K562 (cell line): ENCODE results near the gene PRXL2B. TPM values are rescaled to one million over a fixed set of nuclear protein-coding genes. Genes with fewer than 3 reads are reported as not detected.

ENCODE experiments used
- ATAC-seq: fragments of 200-7000 bp; cut with Tn5 transposase; 3 replicates; pipeline ENCODE4 v1.9.1; 2020; ENCODE audit warnings: moderate library complexity
- BruUV-seq: library from RNA; stranded (reverse); fragments of 400-500 nt; replicated peaks from 2 replicates; lab custom pipeline; 2021; lab: Mats Ljungman, UMichigan
- CTCF ChIA-PET: fragments of 300-600 bp; formaldehyde crosslinking; extraction: SDS; loops from one replicate; lab custom pipeline; 2021; ENCODE audit warnings: low intra/inter-chr PET ratio; lab: Yijun Ruan, JAX
- POLR2A ChIA-PET: fragments of 300-600, 350-650 bp; sonication (Branson Sonifier 250); formaldehyde crosslinking; extraction: SDS; loops from one replicate; lab custom pipeline; 2021; ENCODE audit warnings: antibody characterized with exemption, inconsistent platforms; lab: Yijun Ruan, JAX
- DNase-seq, 4 experiments: peaks; one replicate each; pipeline versions ENCODE4 v3.0.0 to v3.0.0-alpha.2; 2011 to 2018; ENCODE audit warnings: low spot score in 3 of 4, mixed read lengths in 3 of 4; ENCODE audit errors: extremely low read depth in 1 of 4
- FAIRE-seq: peaks from 2 replicates; lab custom pipeline; 2011; peaks lifted over from hg19 to GRCh38; lab: Jason Lieb, UNC
- H2AFZ ChIP-seq: 2 replicates; pipeline ENCODE4 v1.6.0; 2011; ENCODE audit warnings: low read depth, low read length, control low read depth, inconsistent platforms
- H3K27ac ChIP-seq: fragments of 200-600 bp; 3 replicates; pipeline ENCODE4 v1.8.0; 2011; ENCODE audit warnings: low read depth, mild to moderate bottlenecking, control low read depth, inconsistent platforms, low read length, moderate library complexity, mixed read lengths; ENCODE audit errors: extremely low read depth
- H3K27me3 ChIP-seq, 2 experiments: fragments of 300-600 bp in 1 of 2; 2 replicates in 1 of 2; 3 replicates in 1 of 2; pipeline versions ENCODE4 v1.6.0 to v1.8.0; 2011; ENCODE audit warnings: inconsistent platforms in 2 of 2, low read length in 2 of 2, mild to moderate bottlenecking in 1 of 2, mixed read lengths in 1 of 2, moderate library complexity in 1 of 2; ENCODE audit not compliant: control insufficient read depth in 2 of 2, insufficient read depth in 2 of 2
- H3K36me3 ChIP-seq: fragments of 300-600 bp; 3 replicates; pipeline ENCODE4 v1.8.0; 2011; ENCODE audit warnings: mild to moderate bottlenecking, low read length, inconsistent platforms; ENCODE audit not compliant: control insufficient read depth, insufficient read depth
- H3K4me1 ChIP-seq, 2 experiments: fragments of 200-600 bp in 1 of 2; replicated peaks in 1 of 2; 2 replicates in 1 of 2; 3 replicates in 1 of 2; pipeline versions ENCODE4 v1.5.1 to v1.8.0; 2011; ENCODE audit warnings: inconsistent platforms in 2 of 2, low read length in 2 of 2, mild to moderate bottlenecking in 1 of 2, mixed read lengths in 1 of 2, moderate library complexity in 1 of 2; ENCODE audit not compliant: control insufficient read depth in 2 of 2, insufficient read depth in 2 of 2
- H3K4me2 ChIP-seq: 2 replicates; pipeline ENCODE4 v1.6.1; 2011; ENCODE audit warnings: low read length, control low read depth, inconsistent platforms, mixed read lengths; ENCODE audit not compliant: insufficient read depth
- H3K4me3 ChIP-seq: fragments of 200-600 bp; sonication (generic), shearing (Covaris generic); 2 replicates; pipeline ENCODE4 v1.5.1; 2016; ENCODE audit warnings: control low read depth, inconsistent platforms
- H3K79me2 ChIP-seq: fragments of 200-600 bp; 3 replicates; pipeline ENCODE4 v1.8.0; 2011; ENCODE audit warnings: low read length, inconsistent platforms; ENCODE audit not compliant: control insufficient read depth, insufficient read depth
- H3K9ac ChIP-seq, 2 experiments: 2 replicates each; pipeline versions ENCODE4 v1.6.0 to v1.6.1; 2011; ENCODE audit warnings: low read depth in 2 of 2, low read length in 2 of 2, control low read depth in 1 of 2, inconsistent platforms in 1 of 2, mild to moderate bottlenecking in 1 of 2, mixed read lengths in 1 of 2; ENCODE audit not compliant: insufficient read depth in 1 of 2
- H3K9me1 ChIP-seq: one replicate; pipeline ENCODE4 v1.6.0; 2011; ENCODE audit warnings: inconsistent platforms, mild to moderate bottlenecking, low read length, moderate library complexity; ENCODE audit not compliant: control insufficient read depth, insufficient read depth
- H3K9me3 ChIP-seq: replicated peaks from 2 replicates; pipeline ENCODE4 v1.5.1; 2011; ENCODE audit warnings: low read depth, low read length, inconsistent platforms; ENCODE audit not compliant: control insufficient read depth, insufficient read depth
- H4K20me1 ChIP-seq: replicated peaks from 2 replicates; pipeline ENCODE4 v1.6.1; 2011; ENCODE audit warnings: low read length, inconsistent platforms, mixed read lengths; ENCODE audit not compliant: control insufficient read depth, insufficient read depth
- DNMT1 ChIP-seq: fragments of 450-650 bp; IDR thresholded peaks from 2 replicates; pipeline ENCODE4 v1.6.1; 2016; ENCODE audit warnings: antibody characterized with exemption, mild to moderate bottlenecking
- FOSL1 ChIP-seq: fragments of 200-800 bp; sonication (Bioruptor generic); conservative IDR thresholded peaks from 2 replicates; pipeline ENCODE4 v1.6.1; 2016; ENCODE audit warnings: missing genetic modification characterization, missing compliant biosample characterization
- HDAC6 ChIP-seq: IDR thresholded peaks from 2 replicates; pipeline ENCODE4 v1.6.1; 2012; ENCODE audit warnings: low read depth, mild to moderate bottlenecking, control low read depth, inconsistent platforms, low read length, moderate library complexity
- ILK ChIP-seq: fragments of 450-650 bp; IDR thresholded peaks from 2 replicates; pipeline ENCODE4 v1.6.1; 2016; ENCODE audit warnings: missing genetic modification characterization, low read depth, mild to moderate bottlenecking, missing compliant biosample characterization, moderate library complexity, borderline replicate concordance
- KLF16 ChIP-seq: IDR thresholded peaks from 2 replicates; pipeline ENCODE4 v1.6.1; 2016; ENCODE audit warnings: antibody characterized with exemption
- SRSF3 ChIP-seq: fragments of 200-400 bp; formaldehyde crosslinking; IDR thresholded peaks from 2 replicates; pipeline ENCODE4 v1.6.1; 2016; ENCODE audit warnings: mild to moderate bottlenecking, low read length, moderate library complexity; ENCODE audit not compliant: insufficient read depth
- STAT5A ChIP-seq: IDR thresholded peaks from 2 replicates; pipeline ENCODE4 v1.6.1; 2012; ENCODE audit warnings: low read length, inconsistent platforms, borderline replicate concordance
- VEZF1 ChIP-seq: fragments of 200-800 bp; sonication (Bioruptor generic); IDR thresholded peaks from 2 replicates; pipeline ENCODE4 v1.6.1; 2017; ENCODE audit warnings: missing genetic modification characterization, missing compliant biosample characterization
- ZEB2 ChIP-seq: fragments of 450-650 bp; IDR thresholded peaks from 2 replicates; pipeline ENCODE4 v1.6.1; 2016
- ZNF76 ChIP-seq: fragments of 250-450 bp; sonication (Bioruptor Pico); IDR thresholded peaks from 2 replicates; pipeline ENCODE4 v1.4.0; 2020; ENCODE audit warnings: mild to moderate bottlenecking, moderate library complexity, borderline replicate concordance
- WGBS: fragments of 100-300 bp; shearing (Covaris generic); methylation state at CpG from one replicate; pipeline ENCODE4 v1.1.6; 2016; ENCODE audit warnings: low coverage, mixed read lengths; ENCODE audit not compliant: insufficient coverage; ENCODE audit errors: missing lambda C conversion rate; 5-methylcytosine and 5-hydroxymethylcytosine counted together
- in situ Hi-C: fragments of 300-500 bp; cut with MboI; formaldehyde crosslinking; loops from 4 replicates; pipeline ENCODE4 v1.15.0; 2018; ENCODE audit warnings: inconsistent platforms, mixed read lengths
- intact Hi-C: fragments of 100-400 bp; cut with micrococcal nuclease; formaldehyde crosslinking; loops from 2 replicates; pipeline ENCODE4 v1.14.2; 2022
- polyA plus RNA-seq, 8 experiments: library from polyadenylated mRNA; depleted of rRNA in 4 of 8; stranded (reverse) in 5 of 8; unstranded in 3 of 8; fragments of >200 nt; fragmentation: Nextera tagmentation in 2 of 8; fragmentation: Illumina TruSeq in 1 of 8; extraction: Ambion mirVana in 2 of 8; extraction: Trizol in 1 of 8; gene quantifications; 2 replicates each; pipeline versions ENCODE4 v1.2.1 to v1.2.3, GENCODE V29; 2011 to 2014; ENCODE audit warnings: inconsistent platforms in 1 of 8, missing spikeins in 1 of 8
- total RNA-seq, 7 experiments: library from RNA; depleted of rRNA in 6 of 7; stranded (reverse); fragments of >200 nt in 6 of 7; fragmentation: Illumina TruSeq in 2 of 7; extraction: Trizol in 2 of 7; gene quantifications; 2 replicates each; pipeline versions ENCODE4 v1.2.1 to v1.2.3, GENCODE V29; 2011 to 2021; ENCODE audit warnings: low replicate concordance in 1 of 7
- TF ChIP-seq, protein P1 (sequence below): IDR thresholded peaks from 2 replicates; pipeline ENCODE4 v1.6.1; 2014; ENCODE audit warnings: antibody characterized with exemption
- TF ChIP-seq, protein P2 (sequence below): fragments of 450-650 bp; IDR thresholded peaks from 2 replicates; pipeline ENCODE4 v1.6.1; 2016; ENCODE audit warnings: antibody characterized with exemption
- TF ChIP-seq, protein P3 (sequence below): fragments of 450-650 bp; IDR thresholded peaks from 2 replicates; pipeline ENCODE4 v1.6.1; 2016; ENCODE audit warnings: missing biosample characterization, missing genetic modification characterization

The PRXL2B gene
- total and polyA plus RNA-seq, 9 of the 15 experiments (the other 6 are each of a cell fraction or from before 2014, with no cell fraction given), result 0.99 to 25.3 (median 11.8) TPM

DNA sequence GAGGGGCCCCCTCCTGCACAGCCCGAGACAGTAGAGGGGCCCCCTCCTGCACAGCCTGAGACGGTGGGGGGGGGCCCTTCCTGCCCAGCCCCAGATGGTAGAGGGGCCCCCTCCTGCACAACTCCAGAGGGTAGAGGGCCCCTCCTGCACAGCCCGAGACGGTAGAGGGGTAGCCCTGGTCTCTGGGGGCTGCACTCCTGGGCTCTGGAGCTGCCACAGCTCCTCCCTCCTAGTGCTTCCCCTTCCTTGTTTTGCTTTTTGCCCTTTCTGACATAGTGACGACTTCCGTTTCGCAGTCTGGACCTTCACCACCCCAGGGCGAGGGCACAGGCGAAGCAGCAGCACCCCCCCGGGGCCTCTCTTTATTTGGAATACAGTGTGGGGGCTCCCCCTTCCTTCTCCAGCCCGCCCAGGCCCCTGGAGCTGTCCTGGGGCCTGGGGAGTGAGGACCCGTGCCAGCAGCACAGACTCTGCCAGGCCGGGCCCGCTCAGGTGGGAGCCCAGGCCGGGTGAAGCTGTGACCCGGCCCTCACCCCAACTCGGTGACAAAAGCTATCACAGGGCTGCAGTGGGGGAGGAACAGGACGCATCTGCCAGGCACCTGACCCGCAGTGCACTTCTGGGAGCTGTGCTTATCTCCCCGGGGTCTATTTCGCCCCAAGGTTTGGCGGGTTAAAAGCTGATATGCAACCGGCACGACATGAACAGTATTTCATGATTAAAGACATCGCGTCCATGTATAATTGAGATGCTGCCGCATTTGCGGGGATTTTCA is 1.1 kb upstream of the PRXL2B start:
- 4% methylated on average over 23 of the region's 28 CpGs for WGBS
- Histone ChIP-seq H3K79me2 (peaks cover 8% of the 10 kb centered on the region; the same call in 1 of the 3 replicates), H4K20me1 (no peaks in the 10 kb centered on the region), H3K27ac (peak overlapping the region; percentile 93), H3K4me1 (peaks cover 20 to 55% of the 10 kb centered on the region in 2 experiments), H3K36me3 (0 out of 3 replicates have a peak, but pooled peaks cover 4% of the 10 kb centered on the region), H2AFZ (peak overlapping the region; percentile 61), H3K9ac (peak overlapping the region; percentile 79 to 95), H3K9me3 (no peaks in the 10 kb centered on the region), H3K4me2 (peak overlapping the region; percentile 90), H3K9me1 (no peaks in the 10 kb centered on the region), H3K4me3 (peak overlapping the region; percentile 71), H3K27me3 (peaks cover 9 to 14% of the 10 kb centered on the region in 2 experiments)
- intact Hi-C loops (loop anchor here (2.0 to 5.0 kb wide), 2 partner anchors 38 to 57 kb away; no protein-coding TSS in a partner anchor), in situ Hi-C loops (no loop called here)
- ATAC-seq, result peak; percentile 61
- FAIRE-seq, result peak; percentile 96
- TSS peak; percentile 83 for BruUV-seq
- DNase-seq, result peak; percentile 83 to 92 (median 87)
- ChIA-PET POLR2A (interaction anchor here (0.5 to 3.0 kb wide), 13 partner anchors 12 to 1063 kb away, joined by 3 to 13 read pairs (median 4); partner anchors contain the start of genes PANK4 and TNFRSF14), CTCF (interaction anchor here (0.6 kb wide), 1 partner anchor 23 kb away, joined by 3 read pairs; no protein-coding TSS in a partner anchor)
- peak; percentile 71; the same call in 1 of the 2 replicates for TF ChIP-seq ZEB2
- TF ChIP-seq HDAC6, result no peak
- no peak for TF ChIP-seq ILK (tag)
- peak; percentile 92 for TF ChIP-seq KLF16
- TF ChIP-seq, protein P1, sequence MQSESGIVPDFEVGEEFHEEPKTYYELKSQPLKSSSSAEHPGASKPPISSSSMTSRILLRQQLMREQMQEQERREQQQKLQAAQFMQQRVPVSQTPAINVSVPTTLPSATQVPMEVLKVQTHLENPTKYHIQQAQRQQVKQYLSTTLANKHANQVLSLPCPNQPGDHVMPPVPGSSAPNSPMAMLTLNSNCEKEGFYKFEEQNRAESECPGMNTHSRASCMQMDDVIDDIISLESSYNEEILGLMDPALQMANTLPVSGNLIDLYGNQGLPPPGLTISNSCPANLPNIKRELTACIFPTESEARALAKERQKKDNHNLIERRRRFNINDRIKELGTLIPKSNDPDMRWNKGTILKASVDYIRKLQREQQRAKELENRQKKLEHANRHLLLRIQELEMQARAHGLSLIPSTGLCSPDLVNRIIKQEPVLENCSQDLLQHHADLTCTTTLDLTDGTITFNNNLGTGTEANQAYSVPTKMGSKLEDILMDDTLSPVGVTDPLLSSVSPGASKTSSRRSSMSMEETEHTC, result peak; percentile 96
- TF ChIP-seq, protein P2, sequence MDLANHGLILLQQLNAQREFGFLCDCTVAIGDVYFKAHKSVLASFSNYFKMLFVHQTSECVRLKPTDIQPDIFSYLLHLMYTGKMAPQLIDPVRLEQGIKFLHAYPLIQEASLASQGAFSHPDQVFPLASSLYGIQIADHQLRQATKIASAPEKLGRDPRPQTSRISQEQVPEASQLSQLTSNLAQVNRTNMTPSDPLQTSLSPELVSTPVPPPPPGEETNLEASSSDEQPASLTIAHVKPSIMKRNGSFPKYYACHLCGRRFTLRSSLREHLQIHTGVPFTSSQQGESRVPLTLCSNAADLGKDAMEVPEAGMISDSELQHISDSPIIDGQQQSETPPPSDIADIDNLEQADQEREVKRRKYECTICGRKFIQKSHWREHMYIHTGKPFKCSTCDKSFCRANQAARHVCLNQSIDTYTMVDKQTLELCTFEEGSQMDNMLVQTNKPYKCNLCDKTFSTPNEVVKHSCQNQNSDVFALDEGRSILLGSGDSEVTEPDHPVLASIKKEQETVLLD, result peak; percentile 59; the same call in 1 of the 2 replicates
- no peak for TF ChIP-seq ZNF76 (CRISPR knock-in tag)
- TF ChIP-seq VEZF1, result peak; percentile 71
- TF ChIP-seq, protein P3, sequence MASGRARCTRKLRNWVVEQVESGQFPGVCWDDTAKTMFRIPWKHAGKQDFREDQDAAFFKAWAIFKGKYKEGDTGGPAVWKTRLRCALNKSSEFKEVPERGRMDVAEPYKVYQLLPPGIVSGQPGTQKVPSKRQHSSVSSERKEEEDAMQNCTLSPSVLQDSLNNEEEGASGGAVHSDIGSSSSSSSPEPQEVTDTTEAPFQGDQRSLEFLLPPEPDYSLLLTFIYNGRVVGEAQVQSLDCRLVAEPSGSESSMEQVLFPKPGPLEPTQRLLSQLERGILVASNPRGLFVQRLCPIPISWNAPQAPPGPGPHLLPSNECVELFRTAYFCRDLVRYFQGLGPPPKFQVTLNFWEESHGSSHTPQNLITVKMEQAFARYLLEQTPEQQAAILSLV (tag), result no peak
- TF ChIP-seq FOSL1, result no peak
- no peak for TF ChIP-seq SRSF3
- no peak for TF ChIP-seq DNMT1
- TF ChIP-seq STAT5A, result peak; percentile 81
